ENCODE data around the gene GHRH.

GHRH gene

GRCh38 chr20:37259865-37260264, 1.7 kb downstream of the GHRH start:
- no peak for DNase-seq

GRCh38 chr20:37259031-37259430, 2.6 kb downstream of the GHRH start:
- no peak for DNase-seq

GRCh38 chr20:37257988-37258387, 3.6 kb downstream of the GHRH start:
- DNase-seq: no peak

DNA sequence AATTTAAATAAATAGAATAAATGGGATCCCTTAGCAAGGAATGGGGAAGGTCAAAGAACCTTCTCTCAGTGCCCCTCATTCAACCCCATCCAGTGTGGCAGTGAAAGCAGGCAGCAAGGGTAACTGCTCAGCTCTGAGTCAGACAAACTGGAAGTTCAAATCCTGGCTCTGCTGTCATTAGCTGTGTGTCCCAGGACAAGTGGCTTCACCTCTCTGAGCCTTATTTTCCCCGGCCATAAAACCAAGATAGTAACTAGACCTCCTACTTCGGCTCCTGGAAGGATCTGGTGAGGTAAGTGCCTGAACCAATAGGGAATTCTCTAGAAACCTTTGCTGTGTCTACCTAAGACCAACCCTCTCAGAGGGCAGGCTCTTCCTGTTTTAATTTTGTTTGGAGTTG, 4.1 kb downstream of the GHRH start:
- DNase-seq: no peak

GRCh38 chr20:37256286-37256685, 5.3 kb downstream of the GHRH start:
- no peak for DNase-seq

GRCh38 chr20:37254114-37254878, 7.3 kb downstream of the GHRH start:
- DNase-seq: no peak

DNA sequence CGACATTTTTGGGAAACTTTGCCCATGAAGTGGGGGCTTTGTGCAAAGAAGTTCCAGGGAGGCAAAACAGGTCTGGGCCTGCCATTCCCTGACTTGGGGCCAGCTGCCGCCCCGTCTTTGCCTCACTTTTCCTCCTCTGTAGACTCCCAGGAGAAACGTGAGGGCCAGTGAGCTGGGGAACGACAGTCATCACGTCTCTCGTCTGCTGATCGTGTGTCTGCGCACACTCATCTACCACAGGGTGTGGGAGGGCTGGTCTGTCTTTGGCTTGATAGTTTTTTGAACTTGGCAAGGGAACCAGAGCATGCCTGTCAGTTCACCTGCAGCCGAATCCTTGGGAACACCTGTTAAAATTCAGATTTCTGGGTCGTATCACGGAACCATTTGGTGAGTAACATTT, 8.5 kb downstream of the GHRH start:
- no peak for DNase-seq

DNA sequence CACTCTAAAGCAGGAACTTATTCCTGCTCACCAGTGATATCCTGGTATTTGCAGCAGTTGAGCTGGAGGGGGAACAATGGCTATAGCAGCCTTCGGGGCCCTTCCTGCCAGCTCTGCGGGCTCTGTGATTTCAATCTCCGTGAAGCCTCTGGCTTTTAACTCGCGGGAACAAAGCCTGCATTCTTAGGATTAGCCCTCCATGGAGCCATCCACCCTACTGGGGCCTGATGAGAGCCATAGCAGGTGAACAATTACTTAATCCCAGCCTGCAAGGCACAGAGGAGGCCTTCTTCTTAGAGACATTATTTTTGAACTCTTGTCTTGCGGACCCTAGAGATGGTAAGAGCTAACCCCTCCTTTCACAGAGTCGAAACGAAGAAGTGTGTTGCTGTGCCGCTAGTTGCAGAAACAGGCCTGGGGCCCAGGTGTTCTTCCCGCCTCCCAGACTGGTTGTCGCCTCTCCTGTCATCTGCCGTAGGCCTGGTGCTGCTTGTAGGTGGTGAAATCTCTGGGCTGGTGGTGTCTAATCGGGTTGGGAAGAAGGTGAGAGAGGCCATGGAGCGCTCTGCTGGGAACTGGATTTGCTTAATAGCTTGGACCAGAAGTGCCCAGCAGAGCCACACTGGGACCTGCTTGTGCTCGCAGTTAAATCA, 9.7 kb downstream of the GHRH start:
- DNase-seq: no peak

DNA sequence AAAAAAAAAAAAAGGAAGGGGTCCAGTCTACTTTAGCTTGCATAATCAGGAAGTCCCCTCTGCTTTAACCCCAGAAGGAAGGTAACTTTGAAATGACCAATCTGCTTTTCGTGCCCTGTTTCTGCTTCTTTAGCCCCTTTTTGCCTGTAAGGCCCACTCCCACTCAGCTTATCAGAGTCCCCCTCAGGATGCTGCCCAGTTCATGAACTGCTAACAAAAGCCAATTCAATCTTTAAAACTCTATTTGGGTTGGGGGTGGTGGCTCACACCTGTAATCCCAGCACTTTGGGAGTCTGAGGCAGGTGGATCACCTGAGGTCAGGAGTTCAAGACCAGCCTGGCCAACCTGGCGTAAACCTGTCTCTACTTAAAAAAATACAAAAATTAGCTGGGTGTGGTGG, 12.3 kb downstream of the GHRH start:
- DNase-seq: no peak

GRCh38 chr20:37247547-37247946, 14.1 kb downstream of the GHRH start:
- DNase-seq: no peak

DNA sequence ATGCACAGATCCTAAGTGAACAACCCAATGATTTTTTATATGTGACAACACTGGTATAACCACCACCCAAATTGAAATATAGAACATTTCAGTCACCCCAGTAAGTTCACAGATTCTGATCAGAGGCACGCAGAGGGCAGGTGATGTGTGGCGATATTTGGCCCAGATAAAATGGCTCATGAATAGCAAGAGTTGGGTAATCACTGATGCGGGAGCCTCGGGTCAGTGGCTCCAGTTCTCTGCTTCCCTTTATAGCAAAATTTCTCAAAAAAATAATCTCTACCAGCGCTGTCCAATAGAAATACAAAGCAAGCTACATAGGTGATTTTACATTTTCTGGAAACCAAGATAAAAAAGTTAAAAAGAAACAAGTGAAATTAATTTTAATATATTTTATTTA, 14.9 kb downstream of the GHRH start:
- no peak for DNase-seq

- DNase-seq: no peak
These were observed 16.1 kb downstream of the GHRH start for GRCh38 chr20:37245216-37246150.

DNA sequence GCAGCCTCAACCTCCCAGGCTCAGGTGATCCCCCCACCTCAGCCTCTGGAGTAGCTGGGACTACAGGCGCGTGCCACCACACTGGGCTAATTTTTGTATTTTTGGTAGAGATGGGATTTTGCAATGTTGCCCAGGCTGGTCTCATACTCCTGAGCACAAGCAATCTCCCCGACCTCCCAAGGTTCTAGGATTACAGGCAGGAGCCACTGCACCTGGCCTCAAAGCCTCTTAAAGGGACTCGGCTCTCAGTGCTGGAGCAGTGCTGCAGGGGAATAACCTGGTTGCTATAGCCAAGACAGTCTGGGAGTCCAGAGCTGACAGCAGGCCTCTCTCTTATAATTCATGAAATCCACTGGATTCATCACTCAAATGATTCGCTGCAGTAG, 17.0 kb downstream of the GHRH start:
- DNase-seq: no peak

DNA sequence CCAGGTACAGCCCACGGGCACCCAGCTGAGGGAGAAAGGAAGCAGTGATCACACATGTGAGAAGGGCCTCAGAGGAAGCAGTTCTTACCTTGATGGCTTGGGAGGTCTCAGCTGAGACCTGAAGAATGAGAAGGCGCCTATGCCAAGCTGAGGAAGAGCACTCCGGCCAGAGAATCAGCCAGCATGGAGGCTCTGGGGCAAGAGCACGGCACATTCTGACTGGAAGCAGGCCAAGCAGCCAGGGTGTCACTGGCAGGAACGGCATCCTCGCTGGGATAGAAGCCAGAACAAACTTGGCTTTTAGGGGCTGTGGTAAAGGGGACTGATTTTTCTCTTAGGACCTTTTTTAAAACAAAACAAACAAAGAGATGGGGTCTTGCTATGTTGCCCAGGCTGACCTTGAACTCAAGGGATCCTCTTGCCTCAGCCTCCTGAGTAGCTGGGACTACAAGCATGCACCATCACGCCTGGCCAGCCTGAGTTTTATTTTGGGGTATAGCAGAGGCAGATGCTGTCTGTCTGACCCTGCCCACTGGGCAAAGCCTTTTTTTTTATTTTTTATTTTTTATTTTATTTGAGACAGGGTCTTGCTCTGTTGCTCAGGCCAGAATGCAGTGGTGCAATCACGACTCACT, 17.6 kb downstream of the GHRH start:
- no peak for DNase-seq

DNA sequence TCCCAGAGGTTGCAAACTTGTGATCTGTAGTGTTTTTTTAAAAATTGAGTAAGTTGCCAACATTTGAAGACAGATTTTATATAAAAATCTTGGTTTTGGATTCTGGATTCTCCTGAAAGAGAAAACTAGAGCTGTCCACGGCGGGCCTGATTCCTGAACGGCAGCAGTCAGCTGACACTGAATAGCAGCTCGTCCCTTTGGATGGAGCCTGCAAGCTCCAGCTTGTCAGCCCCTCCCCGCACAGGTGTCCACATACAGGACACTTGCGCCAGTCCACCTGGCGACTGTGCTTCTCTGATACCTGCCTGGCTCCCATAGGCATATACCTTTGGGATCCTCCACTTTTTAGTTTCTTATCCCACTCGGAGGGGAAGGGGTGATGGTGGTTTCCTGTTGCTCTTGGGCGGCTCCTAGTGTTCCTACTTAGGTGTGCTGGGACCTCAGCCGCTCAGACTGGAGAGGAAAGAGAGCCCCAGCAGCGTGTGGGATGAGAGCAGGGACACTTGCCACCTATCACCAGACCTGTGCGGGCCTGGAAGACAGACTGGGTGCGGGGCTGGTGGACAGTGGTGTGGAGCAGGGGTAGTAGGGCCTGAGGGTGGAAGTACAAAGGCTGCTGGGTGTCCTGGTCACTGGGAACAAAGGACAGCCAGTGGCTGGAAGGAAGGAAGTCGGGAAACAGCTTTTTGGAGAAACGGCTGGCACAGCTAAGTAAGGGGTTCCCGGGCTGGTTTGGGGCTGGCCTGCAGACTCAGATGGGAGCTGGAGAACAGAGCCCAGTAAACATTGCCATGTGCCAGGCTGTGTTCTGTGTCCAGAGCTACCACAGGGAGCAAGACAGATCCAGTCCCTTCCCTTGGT, 18.3 kb downstream of the GHRH start:
- no peak for DNase-seq

GRCh38 chr20:37242503-37242902, 19.1 kb downstream of the GHRH start:
- no peak for DNase-seq

DNA sequence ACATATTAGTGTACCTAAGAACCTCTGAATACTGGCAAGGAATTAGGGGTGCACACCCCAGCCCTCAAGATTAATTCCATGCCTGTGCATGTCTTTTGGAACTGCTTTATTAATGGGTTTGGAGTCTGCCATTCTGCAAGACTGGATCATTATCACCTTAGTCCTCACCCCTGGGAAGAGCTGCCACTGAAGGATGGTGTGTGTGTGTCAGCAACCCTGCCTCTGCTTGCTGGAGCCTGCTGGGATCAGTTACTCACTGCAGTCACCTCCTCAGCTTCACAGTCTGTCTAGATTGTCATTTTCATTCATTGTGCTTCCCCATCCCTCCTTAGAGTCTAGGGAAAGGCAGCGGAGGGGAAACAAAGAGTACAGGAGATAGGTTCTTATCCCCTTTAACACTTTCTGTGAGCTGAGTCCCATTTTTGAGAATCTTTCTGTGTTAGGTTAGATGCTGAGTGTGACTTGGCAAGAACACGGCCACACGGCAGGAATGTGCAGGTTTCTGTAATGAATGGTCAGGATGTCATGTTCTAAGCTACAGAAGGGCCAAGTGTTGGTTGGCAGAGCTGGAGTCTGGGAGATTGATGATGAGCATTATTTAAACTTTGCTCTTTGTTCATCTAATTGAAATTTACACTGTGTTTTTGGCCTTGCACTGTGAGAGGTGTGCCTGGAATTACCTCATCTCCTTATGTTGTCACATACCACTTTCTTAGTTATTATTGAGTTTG, 21.1 kb downstream of the GHRH start:
- no peak for DNase-seq

- DNase-seq: peak; percentile 41
These were observed 22.6 kb downstream of the GHRH start for GRCh38 chr20:37238935-37239451.

DNA sequence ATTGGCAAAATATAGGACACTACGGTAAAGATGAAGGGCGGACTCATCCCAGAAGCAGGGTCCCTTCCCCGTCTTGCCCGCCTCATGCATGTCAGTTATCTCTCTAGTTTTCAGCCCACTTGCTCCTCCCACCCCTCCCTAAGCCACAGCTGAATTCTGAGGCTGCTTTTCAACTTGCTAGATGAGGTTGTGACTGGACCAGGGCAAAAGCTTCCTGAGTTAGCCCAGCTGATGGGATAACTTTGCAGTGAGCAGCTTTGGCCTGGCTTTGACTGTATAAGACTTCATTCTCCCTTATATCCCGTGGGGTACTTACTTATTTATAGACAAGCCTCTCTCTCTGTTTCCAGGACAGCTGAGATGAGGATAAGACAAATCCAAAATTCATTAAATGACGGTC, 23.2 kb downstream of the GHRH start:
- DNase-seq: no peak

DNA sequence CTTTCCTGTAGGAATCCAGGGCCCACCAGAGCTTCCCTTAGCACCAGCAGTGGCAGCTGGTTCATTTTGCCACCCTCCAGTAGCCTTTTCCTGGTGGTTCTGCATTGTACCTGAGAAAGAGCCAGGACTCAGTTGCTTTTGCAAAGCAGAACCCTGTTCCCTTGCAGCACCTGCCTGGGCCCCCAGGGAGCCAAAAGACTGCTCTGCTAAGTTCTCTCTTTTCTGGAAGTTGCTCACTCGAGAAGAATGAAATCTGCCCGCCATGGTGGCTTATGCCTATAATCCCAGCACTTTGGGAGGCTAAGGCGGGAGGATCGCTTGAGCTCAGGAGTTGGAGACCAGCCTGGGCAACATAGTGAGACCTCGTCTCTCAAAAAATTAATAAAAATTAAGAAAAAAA, 24.0 kb downstream of the GHRH start:
- no peak for DNase-seq

DNA sequence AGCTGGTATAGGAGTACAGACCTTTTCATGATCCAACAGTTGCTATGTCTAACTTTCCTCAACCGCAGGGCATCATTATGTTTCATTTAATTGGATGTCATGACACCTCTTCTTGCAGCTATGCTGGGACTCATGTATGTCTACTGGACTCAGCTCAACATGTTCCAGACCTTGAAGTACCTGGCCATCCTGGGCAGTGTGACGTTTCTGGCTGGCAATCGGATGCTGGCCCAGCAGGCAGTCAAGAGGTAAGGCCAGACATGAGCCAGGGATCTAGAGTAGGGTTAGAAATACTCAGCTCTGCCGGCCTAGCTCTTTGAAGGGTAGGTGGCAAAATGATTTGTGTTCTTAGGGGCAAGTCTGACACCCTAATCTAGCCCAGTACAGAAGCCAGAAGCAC, 25.2 kb downstream of the GHRH start:
- DNase-seq: no peak
